ENCODE results near the gene METAP2. TPM values are rescaled to one million over a fixed set of nuclear protein-coding genes. Genes with fewer than 3 reads are reported as not detected.

The METAP2 gene
- total RNA-seq, 1 experiment from 2014 or later = 112 TPM

DNA sequence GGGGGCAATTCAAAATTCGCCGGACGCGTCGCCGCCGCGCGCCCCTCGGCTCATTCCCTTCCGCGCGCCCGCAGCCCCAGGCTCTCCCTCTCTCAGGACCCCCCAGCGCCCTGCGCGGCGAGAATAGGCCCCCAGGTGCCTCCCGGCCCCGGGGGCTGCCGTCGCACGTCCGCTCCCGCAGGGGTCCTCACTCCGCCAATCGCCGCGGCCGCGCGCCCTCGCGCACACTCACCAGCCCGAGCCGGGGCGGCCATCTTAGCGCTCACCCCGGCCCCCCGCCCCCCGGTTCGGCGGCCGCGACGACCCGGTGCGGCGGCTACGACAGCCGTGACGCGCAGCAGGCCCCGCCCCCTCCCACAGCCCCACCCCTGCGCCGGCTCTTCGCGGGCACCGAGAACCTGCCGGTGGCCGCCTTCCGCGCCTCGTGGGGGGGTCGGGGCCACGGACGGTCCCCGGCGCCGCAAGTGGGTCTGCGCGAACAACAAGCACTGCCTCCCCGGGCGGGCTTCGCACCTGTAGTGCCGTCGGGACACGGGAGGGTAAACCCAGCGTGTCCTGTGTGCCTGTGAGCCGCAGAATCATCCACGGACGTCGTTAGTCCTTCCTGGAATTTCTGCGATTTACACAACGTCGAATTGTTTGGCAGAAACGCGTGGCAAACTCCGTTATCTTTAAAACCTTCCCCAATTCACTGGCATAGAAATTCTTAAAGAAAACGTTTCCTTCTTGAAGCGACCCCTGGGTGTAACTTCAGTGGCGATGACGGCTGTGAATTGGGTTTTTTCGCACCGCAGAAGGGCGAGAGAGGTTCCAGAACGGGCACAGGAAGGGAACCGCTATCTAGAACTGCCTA lies 74.8 kb downstream of the METAP2 start (continued):
- TF ChIP-seq ESRRA (CRISPR knock-in tag; IDR thresholded peaks at IDR 0.05; ENCODE audit: borderline replicate concordance) = no peak; the same call in 1 of the 2 replicates
- no peak for TF ChIP-seq OVOL2 (CRISPR knock-in tag; IDR thresholded peaks at IDR 0.05; ENCODE audit: borderline replicate concordance)
- TF ChIP-seq ZNF423 (CRISPR knock-in tag; IDR thresholded peaks at IDR 0.05) = peak; percentile 56
- no peak for TF ChIP-seq HMGA2 (CRISPR knock-in tag; IDR thresholded peaks at IDR 0.05)
- TF ChIP-seq, protein P1, sequence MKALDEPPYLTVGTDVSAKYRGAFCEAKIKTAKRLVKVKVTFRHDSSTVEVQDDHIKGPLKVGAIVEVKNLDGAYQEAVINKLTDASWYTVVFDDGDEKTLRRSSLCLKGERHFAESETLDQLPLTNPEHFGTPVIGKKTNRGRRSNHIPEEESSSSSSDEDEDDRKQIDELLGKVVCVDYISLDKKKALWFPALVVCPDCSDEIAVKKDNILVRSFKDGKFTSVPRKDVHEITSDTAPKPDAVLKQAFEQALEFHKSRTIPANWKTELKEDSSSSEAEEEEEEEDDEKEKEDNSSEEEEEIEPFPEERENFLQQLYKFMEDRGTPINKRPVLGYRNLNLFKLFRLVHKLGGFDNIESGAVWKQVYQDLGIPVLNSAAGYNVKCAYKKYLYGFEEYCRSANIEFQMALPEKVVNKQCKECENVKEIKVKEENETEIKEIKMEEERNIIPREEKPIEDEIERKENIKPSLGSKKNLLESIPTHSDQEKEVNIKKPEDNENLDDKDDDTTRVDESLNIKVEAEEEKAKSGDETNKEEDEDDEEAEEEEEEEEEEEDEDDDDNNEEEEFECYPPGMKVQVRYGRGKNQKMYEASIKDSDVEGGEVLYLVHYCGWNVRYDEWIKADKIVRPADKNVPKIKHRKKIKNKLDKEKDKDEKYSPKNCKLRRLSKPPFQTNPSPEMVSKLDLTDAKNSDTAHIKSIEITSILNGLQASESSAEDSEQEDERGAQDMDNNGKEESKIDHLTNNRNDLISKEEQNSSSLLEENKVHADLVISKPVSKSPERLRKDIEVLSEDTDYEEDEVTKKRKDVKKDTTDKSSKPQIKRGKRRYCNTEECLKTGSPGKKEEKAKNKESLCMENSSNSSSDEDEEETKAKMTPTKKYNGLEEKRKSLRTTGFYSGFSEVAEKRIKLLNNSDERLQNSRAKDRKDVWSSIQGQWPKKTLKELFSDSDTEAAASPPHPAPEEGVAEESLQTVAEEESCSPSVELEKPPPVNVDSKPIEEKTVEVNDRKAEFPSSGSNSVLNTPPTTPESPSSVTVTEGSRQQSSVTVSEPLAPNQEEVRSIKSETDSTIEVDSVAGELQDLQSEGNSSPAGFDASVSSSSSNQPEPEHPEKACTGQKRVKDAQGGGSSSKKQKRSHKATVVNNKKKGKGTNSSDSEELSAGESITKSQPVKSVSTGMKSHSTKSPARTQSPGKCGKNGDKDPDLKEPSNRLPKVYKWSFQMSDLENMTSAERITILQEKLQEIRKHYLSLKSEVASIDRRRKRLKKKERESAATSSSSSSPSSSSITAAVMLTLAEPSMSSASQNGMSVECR (CRISPR knock-in tag; IDR thresholded peaks at IDR 0.05; ENCODE audit: borderline replicate concordance) = peak; percentile 82; the same call in 1 of the 2 replicates
- TF ChIP-seq SOX15 (CRISPR knock-in tag; IDR thresholded peaks at IDR 0.05) = no peak
- TF ChIP-seq, protein P2, sequence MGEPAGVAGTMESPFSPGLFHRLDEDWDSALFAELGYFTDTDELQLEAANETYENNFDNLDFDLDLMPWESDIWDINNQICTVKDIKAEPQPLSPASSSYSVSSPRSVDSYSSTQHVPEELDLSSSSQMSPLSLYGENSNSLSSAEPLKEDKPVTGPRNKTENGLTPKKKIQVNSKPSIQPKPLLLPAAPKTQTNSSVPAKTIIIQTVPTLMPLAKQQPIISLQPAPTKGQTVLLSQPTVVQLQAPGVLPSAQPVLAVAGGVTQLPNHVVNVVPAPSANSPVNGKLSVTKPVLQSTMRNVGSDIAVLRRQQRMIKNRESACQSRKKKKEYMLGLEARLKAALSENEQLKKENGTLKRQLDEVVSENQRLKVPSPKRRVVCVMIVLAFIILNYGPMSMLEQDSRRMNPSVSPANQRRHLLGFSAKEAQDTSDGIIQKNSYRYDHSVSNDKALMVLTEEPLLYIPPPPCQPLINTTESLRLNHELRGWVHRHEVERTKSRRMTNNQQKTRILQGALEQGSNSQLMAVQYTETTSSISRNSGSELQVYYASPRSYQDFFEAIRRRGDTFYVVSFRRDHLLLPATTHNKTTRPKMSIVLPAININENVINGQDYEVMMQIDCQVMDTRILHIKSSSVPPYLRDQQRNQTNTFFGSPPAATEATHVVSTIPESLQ (CRISPR knock-in tag; IDR thresholded peaks at IDR 0.05) = no peak
- TF ChIP-seq, protein P3, sequence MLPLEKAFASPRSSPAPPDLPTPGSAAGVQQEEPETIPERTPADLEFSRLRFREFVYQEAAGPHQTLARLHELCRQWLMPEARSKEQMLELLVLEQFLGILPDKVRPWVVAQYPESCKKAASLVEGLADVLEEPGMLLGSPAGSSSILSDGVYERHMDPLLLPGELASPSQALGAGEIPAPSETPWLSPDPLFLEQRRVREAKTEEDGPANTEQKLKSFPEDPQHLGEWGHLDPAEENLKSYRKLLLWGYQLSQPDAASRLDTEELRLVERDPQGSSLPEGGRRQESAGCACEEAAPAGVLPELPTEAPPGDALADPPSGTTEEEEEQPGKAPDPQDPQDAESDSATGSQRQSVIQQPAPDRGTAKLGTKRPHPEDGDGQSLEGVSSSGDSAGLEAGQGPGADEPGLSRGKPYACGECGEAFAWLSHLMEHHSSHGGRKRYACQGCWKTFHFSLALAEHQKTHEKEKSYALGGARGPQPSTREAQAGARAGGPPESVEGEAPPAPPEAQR (CRISPR knock-in tag; IDR thresholded peaks at IDR 0.05) = no peak
- TF ChIP-seq, protein P4, sequence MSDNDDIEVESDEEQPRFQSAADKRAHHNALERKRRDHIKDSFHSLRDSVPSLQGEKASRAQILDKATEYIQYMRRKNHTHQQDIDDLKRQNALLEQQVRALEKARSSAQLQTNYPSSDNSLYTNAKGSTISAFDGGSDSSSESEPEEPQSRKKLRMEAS (CRISPR knock-in tag; IDR thresholded peaks at IDR 0.05) = peak; percentile 31; the same call in 1 of the 2 replicates
- TF ChIP-seq RELA (CRISPR knock-in tag; IDR thresholded peaks at IDR 0.05; ENCODE audit: borderline replicate concordance) = peak; percentile 76; the same call in 1 of the 2 replicates
- no peak; the same call in 1 of the 2 replicates for TF ChIP-seq CREM (CRISPR knock-in tag; IDR thresholded peaks at IDR 0.05)
- peak; percentile 67 for TF ChIP-seq KAT7 (CRISPR knock-in tag; IDR thresholded peaks at IDR 0.05; ENCODE audit: borderline replicate concordance)
- TF ChIP-seq, protein P5, sequence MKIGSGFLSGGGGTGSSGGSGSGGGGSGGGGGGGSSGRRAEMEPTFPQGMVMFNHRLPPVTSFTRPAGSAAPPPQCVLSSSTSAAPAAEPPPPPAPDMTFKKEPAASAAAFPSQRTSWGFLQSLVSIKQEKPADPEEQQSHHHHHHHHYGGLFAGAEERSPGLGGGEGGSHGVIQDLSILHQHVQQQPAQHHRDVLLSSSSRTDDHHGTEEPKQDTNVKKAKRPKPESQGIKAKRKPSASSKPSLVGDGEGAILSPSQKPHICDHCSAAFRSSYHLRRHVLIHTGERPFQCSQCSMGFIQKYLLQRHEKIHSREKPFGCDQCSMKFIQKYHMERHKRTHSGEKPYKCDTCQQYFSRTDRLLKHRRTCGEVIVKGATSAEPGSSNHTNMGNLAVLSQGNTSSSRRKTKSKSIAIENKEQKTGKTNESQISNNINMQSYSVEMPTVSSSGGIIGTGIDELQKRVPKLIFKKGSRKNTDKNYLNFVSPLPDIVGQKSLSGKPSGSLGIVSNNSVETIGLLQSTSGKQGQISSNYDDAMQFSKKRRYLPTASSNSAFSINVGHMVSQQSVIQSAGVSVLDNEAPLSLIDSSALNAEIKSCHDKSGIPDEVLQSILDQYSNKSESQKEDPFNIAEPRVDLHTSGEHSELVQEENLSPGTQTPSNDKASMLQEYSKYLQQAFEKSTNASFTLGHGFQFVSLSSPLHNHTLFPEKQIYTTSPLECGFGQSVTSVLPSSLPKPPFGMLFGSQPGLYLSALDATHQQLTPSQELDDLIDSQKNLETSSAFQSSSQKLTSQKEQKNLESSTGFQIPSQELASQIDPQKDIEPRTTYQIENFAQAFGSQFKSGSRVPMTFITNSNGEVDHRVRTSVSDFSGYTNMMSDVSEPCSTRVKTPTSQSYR (CRISPR knock-in tag; IDR thresholded peaks at IDR 0.05) = 0 out of 2 replicates have a peak, but pooled peaks have one; percentile 46
- 0 out of 2 replicates have a peak, but pooled peaks have one; percentile 3 for TF ChIP-seq FOXK1 (CRISPR knock-in tag; IDR thresholded peaks at IDR 0.05)
- TF ChIP-seq NR3C1 (CRISPR knock-in tag; conservative IDR thresholded peaks at IDR 0.05; ENCODE audit: low read depth) = no peak
- no peak for TF ChIP-seq TEAD4 (CRISPR knock-in tag; IDR thresholded peaks at IDR 0.05)
- 0 out of 2 replicates have a peak, but pooled peaks have one; percentile 80 for TF ChIP-seq ZNF232 (CRISPR knock-in tag; IDR thresholded peaks at IDR 0.05)
- no peak for TF ChIP-seq ATF1 (CRISPR knock-in tag; IDR thresholded peaks at IDR 0.05)
- TF ChIP-seq, protein P6, sequence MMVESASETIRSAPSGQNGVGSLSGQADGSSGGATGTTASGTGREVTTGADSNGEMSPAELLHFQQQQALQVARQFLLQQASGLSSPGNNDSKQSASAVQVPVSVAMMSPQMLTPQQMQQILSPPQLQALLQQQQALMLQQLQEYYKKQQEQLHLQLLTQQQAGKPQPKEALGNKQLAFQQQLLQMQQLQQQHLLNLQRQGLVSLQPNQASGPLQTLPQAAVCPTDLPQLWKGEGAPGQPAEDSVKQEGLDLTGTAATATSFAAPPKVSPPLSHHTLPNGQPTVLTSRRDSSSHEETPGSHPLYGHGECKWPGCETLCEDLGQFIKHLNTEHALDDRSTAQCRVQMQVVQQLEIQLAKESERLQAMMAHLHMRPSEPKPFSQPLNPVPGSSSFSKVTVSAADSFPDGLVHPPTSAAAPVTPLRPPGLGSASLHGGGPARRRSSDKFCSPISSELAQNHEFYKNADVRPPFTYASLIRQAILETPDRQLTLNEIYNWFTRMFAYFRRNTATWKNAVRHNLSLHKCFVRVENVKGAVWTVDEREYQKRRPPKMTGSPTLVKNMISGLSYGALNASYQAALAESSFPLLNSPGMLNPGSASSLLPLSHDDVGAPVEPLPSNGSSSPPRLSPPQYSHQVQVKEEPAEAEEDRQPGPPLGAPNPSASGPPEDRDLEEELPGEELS (CRISPR knock-in tag; IDR thresholded peaks at IDR 0.05) = no peak; the same call in 1 of the 2 replicates
- no peak; the same call in 1 of the 2 replicates for TF ChIP-seq PRRX2 (CRISPR knock-in tag; IDR thresholded peaks at IDR 0.05)

Measured in WTC11 (cell line).